ENCODE measurements around the gene TRAPPC2.

Gene TRAPPC2

GRCh38 chrX:13734278-13735172, at the start of gene TRAPPC2, which contains the start of gene OFD1:
TRAPPC2 (minus strand) TSS chrX:13734620; CDS start chrX:13719963, 14,657 bp downstream.
OFD1 (plus strand) TSS chrX:13734748; CDS start chrX:13735072, 324 bp downstream.
- DNase-seq (ENCODE audit: low spot score): peak; percentile 98

DNA sequence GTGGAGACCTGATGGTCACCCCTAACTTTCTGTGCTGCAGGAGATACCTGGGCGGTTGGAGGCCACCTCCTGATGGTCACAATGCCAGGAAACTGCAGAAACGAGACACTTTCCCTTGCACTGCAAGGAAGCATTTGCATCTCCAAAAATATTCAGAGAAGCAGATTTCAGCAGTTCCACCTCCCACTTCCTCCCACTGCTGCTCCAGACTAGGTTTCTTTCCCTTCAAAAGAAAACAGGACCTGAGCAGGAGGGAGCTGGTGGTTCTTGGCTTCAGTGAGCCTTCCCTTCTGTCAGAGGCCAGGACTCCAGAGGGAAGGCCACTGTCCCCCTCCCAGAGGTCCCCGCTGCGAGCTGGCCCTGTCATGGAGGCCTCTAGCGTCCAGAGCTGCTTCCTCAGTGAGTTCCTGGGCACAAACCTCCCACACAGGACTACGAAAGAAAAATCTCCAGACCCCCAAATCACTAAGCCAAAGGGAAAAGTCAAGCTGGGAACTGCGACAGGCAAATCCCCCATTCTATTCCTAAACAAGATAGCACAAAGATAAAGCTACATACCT, 46.5 kb upstream of the TRAPPC2 start:
- no peak for DNase-seq (ENCODE audit: low spot score)

DNA sequence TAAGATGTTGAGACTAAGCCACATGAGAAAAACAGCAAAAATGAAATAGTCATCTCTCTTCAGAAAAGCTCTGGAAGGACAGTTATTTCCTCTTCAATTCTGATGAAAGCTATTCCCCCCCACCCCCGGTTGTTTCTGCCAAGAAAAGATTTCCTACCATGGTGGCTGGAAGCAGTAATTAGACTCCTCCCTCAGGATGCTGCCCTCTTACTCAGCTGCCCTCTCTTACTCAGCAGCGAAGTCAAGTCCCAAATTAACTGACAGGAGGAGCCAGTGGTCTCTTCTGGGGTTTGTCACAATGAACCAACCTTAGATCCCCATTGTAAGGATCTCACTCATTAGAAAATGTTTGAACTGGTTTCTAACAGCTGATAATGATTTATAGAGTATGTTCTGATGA, 44.5 kb upstream of the TRAPPC2 start:
- DNase-seq (ENCODE audit: low spot score): peak; percentile 32

DNA sequence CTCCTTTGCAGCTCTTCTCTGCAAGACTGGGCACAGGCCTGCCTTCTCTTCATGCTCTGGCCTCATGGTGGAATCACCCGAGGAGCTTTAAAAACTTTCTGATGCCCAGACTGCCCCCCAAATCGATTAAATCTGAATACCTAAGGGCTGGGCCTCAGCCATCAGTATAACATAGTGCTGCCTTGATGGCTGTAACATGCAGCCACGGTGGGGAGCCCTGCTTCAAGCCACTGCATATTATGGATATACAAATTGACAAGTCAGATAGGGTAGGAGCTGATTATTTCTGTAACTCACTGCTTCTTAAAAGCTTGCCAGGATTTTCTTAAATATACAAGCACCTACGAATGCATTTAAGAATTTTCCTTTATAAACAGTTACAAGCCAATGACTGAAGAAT, 42.0 kb upstream of the TRAPPC2 start:
- no peak for DNase-seq (ENCODE audit: low spot score)

DNA sequence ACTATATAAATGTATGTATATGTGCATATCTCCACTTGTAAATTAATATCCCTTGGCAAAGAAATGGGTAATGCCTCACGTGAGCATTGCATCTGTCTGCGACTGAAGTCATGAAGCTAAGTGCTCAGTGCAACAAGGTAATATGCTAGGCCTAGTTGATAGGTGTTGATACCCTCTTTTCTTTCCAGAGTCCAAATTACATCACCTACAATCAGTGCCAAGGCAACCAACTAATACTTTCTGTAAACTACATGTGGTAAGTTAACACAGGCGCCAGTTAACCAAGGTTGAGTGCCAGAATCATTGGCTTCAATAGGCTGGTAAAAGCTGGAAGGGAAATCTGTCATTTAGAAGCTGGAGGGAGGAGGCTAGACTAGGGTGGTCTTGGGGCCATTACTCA, 41.4 kb upstream of the TRAPPC2 start:
- no peak for DNase-seq (ENCODE audit: low spot score)

- no peak for DNase-seq (ENCODE audit: low spot score)
Observed at GRCh38 chrX:13774696-13775095, 40.3 kb upstream of the TRAPPC2 start.

DNA sequence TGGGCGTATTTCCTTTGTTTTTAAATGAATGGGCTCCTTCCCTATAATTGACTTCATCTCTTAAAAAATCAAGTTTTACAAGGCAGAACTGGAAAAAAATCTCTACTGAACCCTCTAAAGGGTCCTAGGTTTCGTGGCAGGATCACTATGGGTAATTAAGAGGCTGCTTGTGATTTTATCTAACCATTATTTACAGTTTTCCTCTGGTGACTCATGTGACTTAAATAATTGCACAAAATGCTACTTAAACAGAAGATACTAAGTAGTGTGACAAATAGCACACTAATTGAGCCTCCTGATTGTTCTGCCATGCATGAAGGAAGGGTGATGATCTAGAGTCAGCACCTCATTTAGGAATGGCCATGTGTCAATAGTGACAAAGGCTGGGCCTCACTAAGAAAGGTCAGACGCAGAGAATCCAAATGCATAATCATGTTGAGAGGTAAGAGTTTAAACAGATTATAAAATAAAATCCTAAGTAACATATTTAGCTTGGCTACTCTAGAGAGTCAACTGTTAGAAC, 35.7 kb upstream of the TRAPPC2 start:
- DNase-seq (ENCODE audit: low spot score): no peak

GRCh38 chrX:13768939-13769338, 34.5 kb upstream of the TRAPPC2 start:
- DNase-seq (ENCODE audit: low spot score): no peak

DNA sequence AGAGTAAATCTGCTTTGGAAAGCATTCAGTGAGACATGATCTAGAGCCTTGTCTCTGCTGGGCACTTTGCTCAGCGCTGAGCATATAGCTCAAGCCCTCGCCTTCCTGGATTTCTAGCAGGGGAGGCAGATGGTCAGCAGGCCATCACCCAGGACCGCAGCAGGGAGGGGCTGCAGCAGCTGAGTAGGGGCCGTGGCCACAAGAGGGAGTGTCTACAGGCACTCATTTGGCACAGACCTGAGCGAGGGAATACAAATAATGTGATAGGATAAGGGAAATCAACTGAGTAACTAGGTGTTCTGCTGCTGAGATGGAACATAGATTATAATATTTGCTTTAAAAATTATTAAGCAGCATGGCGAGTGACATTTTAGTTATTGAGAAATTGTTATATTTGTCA, 30.3 kb upstream of the TRAPPC2 start:
- DNase-seq (ENCODE audit: low spot score): no peak

GRCh38 chrX:13764281-13764680, 29.9 kb upstream of the TRAPPC2 start:
- DNase-seq (ENCODE audit: low spot score): no peak

DNA sequence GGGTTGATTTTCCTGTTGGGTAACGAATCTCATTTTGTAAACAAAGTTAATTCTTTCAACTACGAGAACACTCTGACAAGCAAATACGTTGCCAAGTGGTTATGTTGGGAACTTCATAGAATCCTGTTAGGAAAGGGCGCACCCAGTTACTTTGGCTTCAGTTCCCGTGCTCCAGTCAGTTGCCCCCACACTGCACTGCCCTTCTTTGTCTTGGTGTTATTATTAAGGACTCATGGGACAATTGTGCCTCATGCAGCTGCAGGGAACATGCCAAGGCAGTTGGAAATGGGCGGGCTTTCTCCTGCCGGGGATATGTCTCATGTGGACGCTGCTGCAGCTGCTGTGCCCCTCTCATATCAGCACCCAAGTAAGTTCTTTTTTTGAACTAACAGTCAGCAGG, 29.1 kb upstream of the TRAPPC2 start:
- DNase-seq (ENCODE audit: low spot score): no peak

DNA sequence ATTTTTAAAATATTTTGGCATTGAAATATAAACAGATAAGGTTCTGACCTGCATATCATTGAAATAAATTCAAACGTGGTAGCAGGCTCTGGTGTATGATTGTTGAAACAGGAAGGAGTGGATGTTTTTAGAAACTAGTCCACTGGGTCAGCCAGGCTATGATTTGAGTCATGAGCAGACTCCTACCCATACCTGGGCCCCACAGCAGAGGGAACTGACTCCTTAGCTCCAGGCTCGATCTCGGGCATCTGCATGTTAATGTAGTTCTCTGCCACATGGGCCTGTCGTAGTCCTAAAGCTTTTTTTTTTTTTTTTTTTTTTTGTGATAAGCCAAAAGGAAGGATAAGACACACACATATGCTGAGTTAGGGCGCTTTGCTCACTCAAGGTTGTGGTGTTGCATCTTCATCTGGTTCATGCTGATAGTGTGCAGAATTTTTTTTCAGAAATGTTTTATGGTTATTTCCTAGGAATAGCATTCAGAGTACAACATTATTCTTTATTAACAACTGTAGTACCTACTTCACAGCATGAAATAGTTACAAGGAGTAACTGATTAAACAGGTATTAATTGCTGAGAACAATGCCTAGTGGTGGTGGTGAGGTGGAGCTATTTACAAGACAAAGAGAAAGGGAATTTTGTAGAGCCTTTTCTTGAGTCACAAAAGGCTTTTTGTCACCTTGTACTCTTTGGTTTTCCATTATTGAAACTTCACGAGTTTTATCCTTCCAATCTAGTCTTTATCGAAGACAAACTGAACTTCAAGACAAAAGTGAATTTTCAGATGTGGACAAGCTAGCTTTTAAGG, 27.4 kb upstream of the TRAPPC2 start:
- DNase-seq (ENCODE audit: low spot score): no peak

- no peak for DNase-seq (ENCODE audit: low spot score)
Observed at GRCh38 chrX:13760426-13760825, 26.0 kb upstream of the TRAPPC2 start.

GRCh38 chrX:13759152-13759718, 24.8 kb upstream of the TRAPPC2 start:
- no peak for DNase-seq (ENCODE audit: low spot score)

DNA sequence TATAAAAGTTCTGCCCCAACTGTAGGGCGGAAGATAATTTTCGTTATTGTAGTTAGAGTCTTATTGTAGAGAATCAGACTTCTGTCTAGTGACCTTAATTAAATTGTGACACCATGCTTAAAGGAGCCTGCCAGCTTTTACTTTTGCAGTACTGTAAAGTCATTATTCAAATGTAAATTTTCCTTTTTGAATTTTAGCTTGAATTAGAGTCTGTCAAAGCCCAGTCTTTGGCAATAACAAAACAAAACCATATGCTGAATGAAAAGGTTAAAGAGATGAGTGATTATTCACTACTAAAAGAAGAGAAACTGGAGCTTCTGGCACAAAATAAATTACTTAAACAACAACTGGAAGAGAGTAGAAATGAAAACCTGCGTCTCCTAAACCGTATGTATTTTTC, 22.0 kb upstream of the TRAPPC2 start:
- no peak for DNase-seq (ENCODE audit: low spot score)

- DNase-seq (ENCODE audit: low spot score): no peak
Observed at GRCh38 chrX:13755254-13755653, 20.8 kb upstream of the TRAPPC2 start.

DNA sequence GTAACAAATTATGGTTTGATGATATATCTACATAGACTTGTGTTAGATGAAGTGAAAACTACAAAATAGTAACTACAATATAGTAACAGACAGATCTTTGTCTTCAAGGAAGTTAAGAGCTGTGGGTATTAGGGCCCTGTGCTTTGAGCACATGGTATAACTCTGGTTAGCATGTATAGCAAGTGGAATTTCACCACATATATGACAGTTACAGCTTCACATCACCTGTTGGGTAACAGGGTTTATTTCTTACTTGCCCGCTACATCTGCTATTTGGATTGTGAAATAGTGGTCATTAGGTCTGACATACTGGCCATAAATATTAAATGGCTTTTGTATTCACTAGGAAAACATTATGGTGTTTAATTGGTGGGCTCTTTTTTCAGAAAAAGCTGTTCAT, 20.3 kb upstream of the TRAPPC2 start:
- DNase-seq (ENCODE audit: low spot score): no peak

- no peak for DNase-seq (ENCODE audit: low spot score)
Observed at GRCh38 chrX:13752646-13753045, 18.2 kb upstream of the TRAPPC2 start.

- no peak for DNase-seq (ENCODE audit: low spot score)
Observed at GRCh38 chrX:13752141-13752540, 17.7 kb upstream of the TRAPPC2 start.

DNA sequence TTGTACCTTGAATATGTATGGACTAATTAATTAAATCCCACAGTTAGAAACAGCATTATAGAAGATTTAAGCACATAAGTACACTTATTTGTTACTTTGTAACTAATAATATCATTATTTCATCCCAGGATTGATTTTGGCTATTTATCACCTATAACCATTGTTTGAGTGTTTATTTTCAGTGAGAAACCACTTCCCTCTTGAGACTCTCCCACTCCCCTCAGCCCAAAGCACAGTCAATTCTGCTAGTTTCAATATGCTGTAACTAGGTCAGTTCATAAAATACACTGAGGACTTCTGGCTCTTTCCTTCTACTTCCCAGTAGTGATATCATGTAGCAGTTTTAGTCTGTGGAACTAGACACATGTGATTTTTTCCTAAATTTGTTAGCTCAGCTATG, 16.4 kb upstream of the TRAPPC2 start:
- no peak for DNase-seq (ENCODE audit: low spot score)

DNA sequence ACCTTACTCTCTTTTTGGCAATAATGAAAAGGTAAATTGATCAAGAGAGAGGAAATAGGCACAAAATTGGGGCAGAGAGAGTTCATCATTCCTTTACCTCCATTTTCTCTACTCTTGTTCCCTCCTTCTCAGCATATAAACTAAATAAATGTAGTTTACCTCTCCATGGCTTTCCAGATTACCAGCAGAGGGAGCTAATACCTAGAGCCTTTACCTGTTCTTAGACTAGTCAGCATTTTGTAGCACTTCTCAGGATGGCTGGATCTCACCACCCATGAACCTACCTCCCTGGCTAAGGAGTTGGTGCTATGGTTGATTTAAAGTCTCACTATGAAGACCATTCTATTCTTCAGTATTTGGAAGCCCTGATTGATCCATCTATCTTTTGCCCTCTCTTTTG, 15.8 kb upstream of the TRAPPC2 start:
- peak; percentile 12 for DNase-seq (ENCODE audit: low spot score)

DNA sequence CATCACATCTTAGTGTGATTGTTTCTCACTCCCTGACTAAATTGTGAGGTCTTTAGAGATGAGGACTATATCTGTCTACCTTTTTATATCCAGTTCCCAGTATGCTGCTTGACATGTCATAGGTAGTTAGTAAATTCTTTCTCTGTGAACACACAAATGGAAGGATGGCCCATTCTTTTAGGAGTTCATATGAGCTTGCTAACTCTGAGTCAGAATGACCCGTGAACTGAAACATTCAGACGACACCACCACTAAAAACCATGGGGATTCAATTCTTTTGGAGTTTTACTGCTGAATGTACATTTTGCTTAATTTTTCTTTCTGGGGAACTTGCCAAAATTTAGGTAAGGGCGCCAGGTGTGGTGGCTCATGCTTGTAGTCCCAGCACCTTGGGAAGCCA, 14.1 kb upstream of the TRAPPC2 start:
- no peak for DNase-seq (ENCODE audit: low spot score)
